ENCODE data around the gene OSER1. TPM values are rescaled to one million over a fixed set of nuclear protein-coding genes. Genes with fewer than 3 reads are reported as not detected.

Gene OSER1
- polyA plus RNA-seq, 1 donor from 2014 or later: 43.9 TPM

- Histone ChIP-seq H3F3A (ENCODE audit: insufficient read depth, low read length, poor library complexity, severe bottlenecking) (no peaks in the 10 kb centered on the region), H2AFZ (ENCODE audit: low read depth, low read length) (no peak overlapping the region), H3K36me3 (ENCODE audit: insufficient read depth, low read length) (no peaks in the 10 kb centered on the region), H3K4me2 (ENCODE audit: low read length) (no peak overlapping the region), H3K27ac (ENCODE audit: low read length) (no peak overlapping the region), H3K4me3 (ENCODE audit: low read length) (no peak overlapping the region), H3K9me3 (ENCODE audit: low read length) (no peaks in the 10 kb centered on the region), H4K20me1 (ENCODE audit: insufficient read depth) (peaks cover 5% of the 10 kb centered on the region), H3K9me2 (ENCODE audit: insufficient read depth, low read length) (no peaks in the 10 kb centered on the region), H3K9ac (ENCODE audit: low read length) (no peak overlapping the region), H3K27me3 (ENCODE audit: insufficient read depth, low read depth, low read length) (no peaks in the 10 kb centered on the region), H3K79me2 (replicated peaks; ENCODE audit: insufficient read depth, low read length) (peaks cover 14% of the 10 kb centered on the region)
- TF ChIP-seq EZH2 (IDR thresholded peaks at IDR 0.05; ENCODE audit: borderline replicate concordance, insufficient read depth, low read length, poor library complexity, severe bottlenecking) (no peak), TAF1 (IDR thresholded peaks at IDR 0.05; ENCODE audit: low read depth) (no peak), SMC3 (conservative IDR thresholded peaks at IDR 0.05; ENCODE audit: poor library complexity) (no peak), REST (IDR thresholded peaks at IDR 0.05; ENCODE audit: borderline replicate concordance) (no peak), EP300 (conservative IDR thresholded peaks at IDR 0.05; ENCODE audit: poor library complexity, severe bottlenecking) (no peak), RAD21 (conservative IDR thresholded peaks at IDR 0.05) (no peak), MXI1 (conservative IDR thresholded peaks at IDR 0.05; ENCODE audit: poor library complexity, severe bottlenecking) (no peak), POLR2AphosphoS5 (IDR thresholded peaks at IDR 0.05) (no peak)
- TF ChIP-seq, protein P1, sequence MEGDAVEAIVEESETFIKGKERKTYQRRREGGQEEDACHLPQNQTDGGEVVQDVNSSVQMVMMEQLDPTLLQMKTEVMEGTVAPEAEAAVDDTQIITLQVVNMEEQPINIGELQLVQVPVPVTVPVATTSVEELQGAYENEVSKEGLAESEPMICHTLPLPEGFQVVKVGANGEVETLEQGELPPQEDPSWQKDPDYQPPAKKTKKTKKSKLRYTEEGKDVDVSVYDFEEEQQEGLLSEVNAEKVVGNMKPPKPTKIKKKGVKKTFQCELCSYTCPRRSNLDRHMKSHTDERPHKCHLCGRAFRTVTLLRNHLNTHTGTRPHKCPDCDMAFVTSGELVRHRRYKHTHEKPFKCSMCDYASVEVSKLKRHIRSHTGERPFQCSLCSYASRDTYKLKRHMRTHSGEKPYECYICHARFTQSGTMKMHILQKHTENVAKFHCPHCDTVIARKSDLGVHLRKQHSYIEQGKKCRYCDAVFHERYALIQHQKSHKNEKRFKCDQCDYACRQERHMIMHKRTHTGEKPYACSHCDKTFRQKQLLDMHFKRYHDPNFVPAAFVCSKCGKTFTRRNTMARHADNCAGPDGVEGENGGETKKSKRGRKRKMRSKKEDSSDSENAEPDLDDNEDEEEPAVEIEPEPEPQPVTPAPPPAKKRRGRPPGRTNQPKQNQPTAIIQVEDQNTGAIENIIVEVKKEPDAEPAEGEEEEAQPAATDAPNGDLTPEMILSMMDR (IDR thresholded peaks at IDR 0.05; ENCODE audit: poor library complexity, severe bottlenecking): no peak
Observed at GRCh38 chr20:44254073-44254472, 43.5 kb upstream of the OSER1 start.

- Histone ChIP-seq H3K9ac (ENCODE audit: low read length) (no peak overlapping the region), H3K27me3 (ENCODE audit: insufficient read depth, low read depth, low read length) (no peaks in the 10 kb centered on the region), H3K9me3 (ENCODE audit: low read length) (no peaks in the 10 kb centered on the region), H4K20me1 (ENCODE audit: insufficient read depth) (peaks cover 5% of the 10 kb centered on the region), H3K4me3 (ENCODE audit: low read length) (no peak overlapping the region), H3K27ac (ENCODE audit: low read length) (no peak overlapping the region), H3K9me2 (ENCODE audit: insufficient read depth, low read length) (no peaks in the 10 kb centered on the region), H2AFZ (ENCODE audit: low read depth, low read length) (no peak overlapping the region), H3K4me2 (ENCODE audit: low read length) (no peak overlapping the region), H3F3A (ENCODE audit: insufficient read depth, low read length, poor library complexity, severe bottlenecking) (no peaks in the 10 kb centered on the region), H3K79me2 (replicated peaks; ENCODE audit: insufficient read depth, low read length) (peaks cover 20% of the 10 kb centered on the region), H3K36me3 (ENCODE audit: insufficient read depth, low read length) (no peaks in the 10 kb centered on the region)
- TF ChIP-seq TAF1 (IDR thresholded peaks at IDR 0.05; ENCODE audit: low read depth) (no peak), REST (IDR thresholded peaks at IDR 0.05; ENCODE audit: borderline replicate concordance) (no peak), RAD21 (conservative IDR thresholded peaks at IDR 0.05) (no peak), POLR2AphosphoS5 (IDR thresholded peaks at IDR 0.05) (no peak), EP300 (conservative IDR thresholded peaks at IDR 0.05; ENCODE audit: poor library complexity, severe bottlenecking) (no peak), SMC3 (conservative IDR thresholded peaks at IDR 0.05; ENCODE audit: poor library complexity) (no peak), MXI1 (conservative IDR thresholded peaks at IDR 0.05; ENCODE audit: poor library complexity, severe bottlenecking) (no peak), EZH2 (IDR thresholded peaks at IDR 0.05; ENCODE audit: borderline replicate concordance, insufficient read depth, low read length, poor library complexity, severe bottlenecking) (no peak)
- TF ChIP-seq, protein P1 (IDR thresholded peaks at IDR 0.05; ENCODE audit: poor library complexity, severe bottlenecking): no peak
Observed at GRCh38 chr20:44253528-44253927, 43.0 kb upstream of the OSER1 start.

Measured in neural cell (in vitro differentiated cells).